ENCODE data around the gene ESYT1. TPM values are rescaled to one million over a fixed set of nuclear protein-coding genes. Genes with fewer than 3 reads are reported as not detected.

The ESYT1 gene
- total RNA-seq, 1 donor from 2014 or later, result 75.3 TPM

DNA sequence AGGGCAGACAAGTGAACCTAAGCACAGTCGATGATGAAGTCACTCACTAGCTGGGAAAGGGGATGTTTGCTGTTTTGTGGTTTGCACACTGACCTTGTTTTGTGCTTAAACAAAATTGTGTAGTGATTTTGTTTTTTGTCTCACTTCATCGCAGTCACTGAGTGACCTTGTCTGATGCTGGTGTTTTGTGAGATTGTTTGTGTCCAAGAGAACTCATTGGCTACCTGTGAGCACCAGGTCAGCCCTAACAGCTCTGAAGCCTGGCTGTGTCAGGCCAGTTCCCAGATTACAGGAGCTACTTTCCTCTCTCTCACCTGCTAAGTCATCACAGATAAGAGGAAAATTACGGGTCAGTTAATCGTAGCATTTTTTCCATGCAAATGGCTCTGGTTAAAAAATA is 3.9 kb upstream of the ESYT1 start:
- no peak for TF ChIP-seq EZH2 (IDR thresholded peaks at IDR 0.05)
- TF ChIP-seq, protein P1, sequence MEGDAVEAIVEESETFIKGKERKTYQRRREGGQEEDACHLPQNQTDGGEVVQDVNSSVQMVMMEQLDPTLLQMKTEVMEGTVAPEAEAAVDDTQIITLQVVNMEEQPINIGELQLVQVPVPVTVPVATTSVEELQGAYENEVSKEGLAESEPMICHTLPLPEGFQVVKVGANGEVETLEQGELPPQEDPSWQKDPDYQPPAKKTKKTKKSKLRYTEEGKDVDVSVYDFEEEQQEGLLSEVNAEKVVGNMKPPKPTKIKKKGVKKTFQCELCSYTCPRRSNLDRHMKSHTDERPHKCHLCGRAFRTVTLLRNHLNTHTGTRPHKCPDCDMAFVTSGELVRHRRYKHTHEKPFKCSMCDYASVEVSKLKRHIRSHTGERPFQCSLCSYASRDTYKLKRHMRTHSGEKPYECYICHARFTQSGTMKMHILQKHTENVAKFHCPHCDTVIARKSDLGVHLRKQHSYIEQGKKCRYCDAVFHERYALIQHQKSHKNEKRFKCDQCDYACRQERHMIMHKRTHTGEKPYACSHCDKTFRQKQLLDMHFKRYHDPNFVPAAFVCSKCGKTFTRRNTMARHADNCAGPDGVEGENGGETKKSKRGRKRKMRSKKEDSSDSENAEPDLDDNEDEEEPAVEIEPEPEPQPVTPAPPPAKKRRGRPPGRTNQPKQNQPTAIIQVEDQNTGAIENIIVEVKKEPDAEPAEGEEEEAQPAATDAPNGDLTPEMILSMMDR (IDR thresholded peaks at IDR 0.05), result no peak
- no peak for TF ChIP-seq EZH2phosphoT487 (IDR thresholded peaks at IDR 0.05)
- Mint-ChIP-seq H3K4me3 (no peak overlapping the region), H3K27ac (no peak overlapping the region), H3K9me3 (no peaks in the 10 kb centered on the region), H3K4me1 (peaks cover 32% of the 10 kb centered on the region), H3K36me3 (peaks cover 8% of the 10 kb centered on the region), H3K27me3 (ENCODE audit: insufficient read depth, low read depth) (peaks cover 10% of the 10 kb centered on the region)
- Histone ChIP-seq H3K36me3 (no peaks in the 10 kb centered on the region), H3K27ac (no peak overlapping the region), H3F3A (ENCODE audit: low read depth) (peaks cover 46% of the 10 kb centered on the region), H3K4me2 (no peak overlapping the region), H3K79me2 (ENCODE audit: low read depth) (peaks cover 14% of the 10 kb centered on the region), H3K9ac (no peak overlapping the region), H2AFZ (replicated peaks) (no peak overlapping the region), H3K9me3 (ENCODE audit: low read depth) (no peaks in the 10 kb centered on the region), H4K20me1 (ENCODE audit: low read depth) (peaks cover 10% of the 10 kb centered on the region), H3K27me3 (no peaks in the 10 kb centered on the region), H3K4me3 (no peak overlapping the region), H3K4me1 (peaks cover 18% of the 10 kb centered on the region)
- no peak for DNase-seq (ENCODE audit: low spot score)

DNA sequence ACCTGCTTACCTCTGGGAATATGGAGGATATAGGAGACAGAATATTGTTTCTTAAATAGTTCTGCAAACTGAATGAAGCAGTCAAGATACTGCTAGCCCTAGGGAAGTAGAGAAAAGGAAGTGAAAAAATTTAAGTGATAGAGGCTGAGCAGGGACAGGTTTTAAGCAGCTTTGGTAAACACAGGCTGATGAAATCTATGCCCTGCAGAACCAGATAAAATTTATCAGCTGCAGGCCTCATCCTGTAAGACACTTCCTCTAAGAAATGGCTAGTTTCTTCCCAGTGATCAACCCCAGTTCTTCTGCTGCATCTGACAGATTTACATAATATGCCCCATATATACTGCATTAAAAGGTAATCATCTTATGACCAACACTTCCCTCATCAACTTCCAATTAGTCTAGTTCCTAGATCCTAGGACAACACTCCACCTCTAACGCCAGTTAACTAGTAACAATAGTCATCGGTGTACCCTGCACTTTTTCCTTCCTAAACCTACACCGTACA is 1.3 kb upstream of the ESYT1 start:
- H3K4me1 ChIP-seq, result peaks cover 18% of the 10 kb centered on the region
- Mint-ChIP-seq H3K9me3 (no peaks in the 10 kb centered on the region), H3K27ac (no peak overlapping the region), H3K36me3 (peaks cover 18% of the 10 kb centered on the region), H3K4me3 (peak overlapping the region; percentile 99), H3K27me3 (ENCODE audit: insufficient read depth, low read depth) (peaks cover 9% of the 10 kb centered on the region), H3K4me1 (peaks cover 35% of the 10 kb centered on the region)
- peaks cover 33% of the 10 kb centered on the region for H3K79me2 ChIP-seq (ENCODE audit: low read depth)
- H4K20me1 ChIP-seq (ENCODE audit: low read depth), result peaks cover 16% of the 10 kb centered on the region
- H3K9me3 ChIP-seq (ENCODE audit: low read depth), result no peaks in the 10 kb centered on the region
- peak overlapping the region; percentile 51 for H3K4me3 ChIP-seq
- no peaks in the 10 kb centered on the region for H3K36me3 ChIP-seq
- H3F3A ChIP-seq (ENCODE audit: low read depth), result peaks cover 36% of the 10 kb centered on the region
- H3K4me2 ChIP-seq, result peak overlapping the region; percentile 79
- no peak overlapping the region for H2AFZ ChIP-seq (replicated peaks)
- no peak for DNase-seq (ENCODE audit: low spot score)
- peak overlapping the region; percentile 95 for H3K27ac ChIP-seq
- no peaks in the 10 kb centered on the region for H3K27me3 ChIP-seq
- peak overlapping the region; percentile 25 for H3K9ac ChIP-seq
- TF ChIP-seq EZH2phosphoT487 (IDR thresholded peaks at IDR 0.05), result no peak
- TF ChIP-seq, protein P1 (IDR thresholded peaks at IDR 0.05), result no peak

DNA sequence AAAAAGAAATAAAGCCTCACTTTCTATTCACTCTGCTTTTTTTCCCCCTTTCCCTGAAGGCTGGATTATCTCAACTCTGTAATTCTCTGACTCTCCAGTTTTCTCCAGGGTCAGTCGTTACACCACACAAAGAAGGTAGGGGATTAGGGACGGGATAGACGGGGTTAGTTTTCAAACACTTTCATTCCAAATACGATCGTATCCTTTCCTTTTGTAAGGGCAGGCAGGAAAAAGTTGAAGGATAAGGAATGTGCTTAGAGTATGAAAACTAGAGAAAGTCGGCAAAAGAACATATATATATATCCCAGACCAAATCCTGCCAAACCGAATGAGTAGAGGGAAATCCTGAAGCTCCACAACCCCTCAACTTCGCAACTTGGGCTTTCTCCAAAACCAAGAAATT is 581 bp upstream of the ESYT1 start:
- Histone ChIP-seq H3K4me3 (peak overlapping the region; percentile 51), H3K4me1 (peaks cover 18% of the 10 kb centered on the region), H2AFZ (replicated peaks) (no peak overlapping the region), H3K36me3 (no peaks in the 10 kb centered on the region), H3K4me2 (peak overlapping the region; percentile 79), H3K9me3 (ENCODE audit: low read depth) (no peaks in the 10 kb centered on the region), H3F3A (ENCODE audit: low read depth) (peaks cover 36% of the 10 kb centered on the region), H3K9ac (peak overlapping the region; percentile 25), H3K27me3 (no peaks in the 10 kb centered on the region), H3K79me2 (ENCODE audit: low read depth) (peaks cover 33% of the 10 kb centered on the region), H3K27ac (peak overlapping the region; percentile 95), H4K20me1 (ENCODE audit: low read depth) (peaks cover 16% of the 10 kb centered on the region)
- DNase-seq (ENCODE audit: low spot score), result no peak
- Mint-ChIP-seq H3K36me3 (peaks cover 25% of the 10 kb centered on the region), H3K27ac (peak overlapping the region; percentile 84), H3K4me1 (peaks cover 35% of the 10 kb centered on the region), H3K4me3 (peak overlapping the region; percentile 99), H3K9me3 (no peaks in the 10 kb centered on the region), H3K27me3 (ENCODE audit: insufficient read depth, low read depth) (peaks cover 9% of the 10 kb centered on the region)
- no peak for TF ChIP-seq EZH2phosphoT487 (IDR thresholded peaks at IDR 0.05)
- TF ChIP-seq, protein P1 (IDR thresholded peaks at IDR 0.05), result no peak
- TF ChIP-seq EZH2 (IDR thresholded peaks at IDR 0.05), result no peak

Measured in neural progenitor cell (in vitro differentiated cells).